GM10266 (cell line): ENCODE measurements around the gene KRT6B.

Source experiments
- DNase-seq: peaks from one replicate; pipeline ENCODE4 v3.0.0; 2012; ENCODE audit errors: extremely low spot score
- TF ChIP-seq, protein P1 (sequence below): IDR thresholded peaks from 2 replicates; pipeline ENCODE4 v1.5.1; 2012; ENCODE audit warnings: mild to moderate bottlenecking, low read depth; ENCODE audit not compliant: control insufficient read depth, insufficient read depth; ENCODE audit errors: missing control alignments

Gene KRT6B

DNA sequence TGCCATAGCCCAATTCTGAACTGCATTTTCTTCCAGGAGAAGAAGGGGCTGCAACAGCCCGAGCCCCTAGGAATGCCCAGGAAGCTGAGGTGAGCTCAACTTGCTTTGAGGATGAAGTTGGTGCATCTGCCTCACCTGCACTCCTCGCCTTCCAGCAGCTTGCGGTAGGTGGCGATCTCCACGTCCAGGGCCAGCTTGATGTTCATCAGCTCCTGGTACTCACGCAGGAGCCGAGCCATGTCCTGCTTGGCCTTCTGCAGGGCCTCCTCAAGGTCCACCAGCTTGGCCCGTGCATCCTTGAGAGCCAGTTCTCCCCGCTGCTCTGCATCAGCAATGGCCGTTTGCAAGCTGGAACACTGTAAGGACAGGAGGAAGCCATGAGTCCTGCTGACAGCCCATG lies 23.8 kb downstream of the KRT6B start:
- TF ChIP-seq, protein P1, sequence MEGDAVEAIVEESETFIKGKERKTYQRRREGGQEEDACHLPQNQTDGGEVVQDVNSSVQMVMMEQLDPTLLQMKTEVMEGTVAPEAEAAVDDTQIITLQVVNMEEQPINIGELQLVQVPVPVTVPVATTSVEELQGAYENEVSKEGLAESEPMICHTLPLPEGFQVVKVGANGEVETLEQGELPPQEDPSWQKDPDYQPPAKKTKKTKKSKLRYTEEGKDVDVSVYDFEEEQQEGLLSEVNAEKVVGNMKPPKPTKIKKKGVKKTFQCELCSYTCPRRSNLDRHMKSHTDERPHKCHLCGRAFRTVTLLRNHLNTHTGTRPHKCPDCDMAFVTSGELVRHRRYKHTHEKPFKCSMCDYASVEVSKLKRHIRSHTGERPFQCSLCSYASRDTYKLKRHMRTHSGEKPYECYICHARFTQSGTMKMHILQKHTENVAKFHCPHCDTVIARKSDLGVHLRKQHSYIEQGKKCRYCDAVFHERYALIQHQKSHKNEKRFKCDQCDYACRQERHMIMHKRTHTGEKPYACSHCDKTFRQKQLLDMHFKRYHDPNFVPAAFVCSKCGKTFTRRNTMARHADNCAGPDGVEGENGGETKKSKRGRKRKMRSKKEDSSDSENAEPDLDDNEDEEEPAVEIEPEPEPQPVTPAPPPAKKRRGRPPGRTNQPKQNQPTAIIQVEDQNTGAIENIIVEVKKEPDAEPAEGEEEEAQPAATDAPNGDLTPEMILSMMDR: no peak
- DNase-seq: no peak

DNA sequence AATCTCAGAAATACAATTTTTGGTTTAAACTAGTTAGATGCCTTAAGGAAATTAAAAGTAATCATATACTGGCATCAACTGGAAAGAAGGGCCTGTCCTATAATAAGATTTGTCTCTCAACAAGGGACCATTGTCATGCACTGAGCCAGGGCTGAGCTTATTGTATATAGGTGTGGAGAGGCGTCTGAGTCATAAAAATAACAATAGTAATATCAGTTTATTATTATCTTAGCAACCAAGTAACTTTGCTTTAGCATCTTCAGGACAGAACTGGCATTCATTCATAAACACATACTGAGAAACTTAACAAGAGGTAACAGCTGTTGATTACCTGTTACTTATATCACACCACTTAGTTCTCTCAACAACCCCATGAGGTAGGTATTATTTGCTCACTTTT lies 24.9 kb downstream of the KRT6B start:
- no peak for DNase-seq
- TF ChIP-seq, protein P1: no peak

DNA sequence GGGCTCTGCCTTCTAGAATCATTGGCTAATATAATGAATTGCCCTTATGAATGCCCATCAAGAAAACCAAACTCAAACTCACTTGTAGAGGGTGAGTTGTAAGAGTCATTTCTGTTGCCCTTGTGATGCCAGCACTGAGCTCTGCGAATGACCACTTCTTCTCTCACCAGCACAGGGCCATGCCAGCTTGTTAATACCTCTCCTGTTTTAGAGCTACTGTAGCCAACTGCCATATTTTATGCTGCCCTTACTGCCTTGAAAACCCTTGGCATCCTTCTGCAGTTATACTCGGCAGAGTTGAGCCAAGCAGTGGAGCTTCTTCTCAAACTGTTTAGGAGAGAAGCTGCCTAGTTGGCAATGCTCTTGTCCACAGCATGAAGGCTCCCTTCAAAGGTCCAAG lies 25.9 kb downstream of the KRT6B start:
- no peak for DNase-seq
- TF ChIP-seq, protein P1: no peak

DNA sequence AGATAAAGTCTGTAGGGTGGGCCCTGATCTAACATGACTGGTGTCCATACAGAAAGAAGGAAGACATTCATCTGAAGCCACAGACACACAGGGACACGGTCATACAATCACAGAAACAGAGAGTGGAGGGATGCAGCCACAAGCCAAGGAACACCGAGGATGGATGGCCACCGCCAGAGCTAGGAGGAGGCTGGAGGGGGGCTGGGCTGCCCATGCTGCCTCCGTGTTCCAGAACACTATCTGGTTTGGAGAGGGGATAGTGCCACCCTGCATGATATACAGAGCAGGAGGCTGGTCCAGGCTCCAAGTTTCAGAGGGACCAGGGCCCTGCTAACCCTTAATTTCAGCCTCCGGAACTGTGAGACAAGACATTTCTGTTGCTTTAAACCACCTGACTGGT lies 26.5 kb downstream of the KRT6B start:
- DNase-seq: no peak
- TF ChIP-seq, protein P1: no peak

DNA sequence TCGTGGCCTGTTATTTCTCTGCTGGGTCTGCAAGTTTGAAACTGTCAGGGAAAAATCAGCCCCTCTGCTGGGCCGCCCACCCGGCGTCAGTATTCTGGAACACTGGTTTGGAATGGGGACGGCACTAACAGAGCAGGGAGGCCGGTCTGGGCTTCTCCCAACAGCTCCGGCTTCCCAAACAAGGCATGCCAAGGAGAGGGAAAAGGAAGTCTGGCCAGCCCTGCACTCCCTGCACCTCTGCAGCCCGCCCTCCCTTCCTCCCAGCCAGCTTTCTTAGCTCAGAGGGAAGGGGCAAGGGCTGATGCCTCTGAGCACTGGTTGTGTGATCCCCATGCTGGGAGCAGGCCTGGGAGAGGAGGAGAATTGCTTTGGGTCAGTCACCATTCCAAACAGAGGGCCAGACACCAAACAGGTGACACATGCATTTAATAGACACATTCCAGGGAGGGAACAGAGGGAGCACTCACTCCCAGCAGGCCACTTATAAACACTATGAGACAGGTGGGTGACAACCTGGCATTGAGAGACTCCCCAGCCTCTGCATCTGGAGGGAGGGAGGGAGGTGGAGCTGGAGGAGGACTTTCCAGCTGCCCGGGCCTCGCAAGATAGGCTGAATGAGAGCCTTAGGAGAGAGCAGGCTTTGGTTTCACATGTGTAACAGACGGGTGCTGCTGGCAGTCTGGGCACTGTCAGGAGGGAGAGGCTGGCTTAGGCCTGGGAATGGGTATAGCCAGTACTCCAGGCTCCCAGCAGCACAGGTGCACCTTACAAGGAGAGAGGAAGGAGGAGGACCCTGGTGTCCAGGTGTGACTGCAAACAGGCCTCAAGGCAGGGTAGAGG lies 28.1 kb downstream of the KRT6B start:
- no peak for DNase-seq
- TF ChIP-seq, protein P1: no peak

DNA sequence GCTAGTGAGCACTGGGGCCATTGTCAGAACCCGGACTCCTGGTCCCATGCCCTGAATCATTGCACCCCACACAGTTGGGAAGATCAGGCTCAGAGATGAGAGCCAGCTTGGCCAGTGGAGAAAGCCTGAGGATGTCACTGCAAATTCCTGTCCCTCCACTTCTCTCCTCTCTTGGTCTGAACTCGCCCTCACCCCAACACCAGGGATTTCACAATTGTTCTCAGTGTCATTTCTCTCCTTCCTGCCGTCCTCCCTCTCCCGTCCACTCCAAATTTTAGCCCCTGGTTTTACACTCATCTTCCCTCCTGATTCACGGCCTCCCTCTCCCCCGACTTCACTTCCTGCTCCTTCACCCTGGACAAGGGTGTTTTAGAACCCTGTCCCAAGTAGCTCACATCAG lies 28.9 kb downstream of the KRT6B start:
- DNase-seq: no peak
- TF ChIP-seq, protein P1: no peak

DNA sequence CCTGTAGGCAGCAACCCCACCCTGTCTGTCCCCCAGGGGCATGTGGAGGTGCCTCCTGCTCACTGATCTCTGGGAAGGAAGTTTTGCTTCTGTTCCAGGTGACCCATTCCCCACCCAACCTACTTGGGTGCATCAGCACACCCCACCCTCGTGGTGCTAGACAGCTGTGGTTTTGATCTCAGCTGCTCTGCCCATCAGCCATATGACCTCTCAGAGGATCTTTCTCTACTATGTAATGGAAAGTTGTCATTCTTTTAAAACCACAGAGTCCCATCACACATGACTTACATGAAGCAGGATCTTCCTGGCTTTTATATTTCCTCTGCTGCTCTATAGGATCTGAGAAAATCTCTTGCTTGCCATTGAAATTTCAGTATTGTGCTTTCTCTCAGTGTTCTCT lies 32.3 kb downstream of the KRT6B start:
- no peak for DNase-seq
- TF ChIP-seq, protein P1: no peak
